Mucosa of descending colon (tissue), 3 donors: Measurements from ENCODE around the gene SEMA6D. TPM values are rescaled to one million over a fixed set of nuclear protein-coding genes. Genes with fewer than 3 reads are reported as not detected.

Experiments
- ATAC-seq: fragments of 200-7000 bp; cut with Tn5 transposase; one replicate; pipeline ENCODE4 v1.9.1; 2020; ENCODE audit warnings: mild to moderate bottlenecking, moderate library complexity
- DNase-seq, 3 donors: peaks; one replicate each; pipeline ENCODE4 v3.0.0-alpha.2; 2020
- H3K36me3 ChIP-seq: fragments of 200-600 bp; one replicate; pipeline ENCODE4 v1.8.0; 2021; ENCODE audit warnings: low read depth, mild to moderate bottlenecking
- H3K4me1 ChIP-seq: fragments of 200-600 bp; one replicate; pipeline ENCODE4 v1.8.0; 2021; ENCODE audit warnings: low read depth, mild to moderate bottlenecking
- H3K4me3 ChIP-seq: fragments of 200-600 bp; one replicate; pipeline ENCODE4 v1.8.0; 2021; ENCODE audit warnings: mild to moderate bottlenecking
- H3K9me3 ChIP-seq: fragments of 200-600 bp; one replicate; pipeline ENCODE4 v1.8.0; 2021; ENCODE audit warnings: mild to moderate bottlenecking
- CTCF ChIP-seq: fragments of 200-600 bp; IDR thresholded peaks from one replicate; pipeline ENCODE4 v1.8.0; 2022; ENCODE audit warnings: antibody characterized with exemption, mild to moderate bottlenecking
- intact Hi-C, 2 donors: fragments of 100-400 bp; cut with DNase I in 1 of 2; cut with micrococcal nuclease in 1 of 2; formaldehyde crosslinking; loops; one replicate each; pipeline versions ENCODE4 v1.11.0 to v1.11.1; 2022; cut with DNase I, micrococcal nuclease
- total RNA-seq, 3 donors: library from RNA; stranded (reverse); fragmentation: NEBNext Ultra II Directional in 2 of 3; extraction: Animal tissue kit (Norgen Biotek cat#: 25700) in 2 of 3; gene quantifications; one replicate each; pipeline versions ENCODE4 v1.2.1 to v1.2.4, GENCODE V29; 2021 to 2023
- donor health status: DM: no; HTN: no; CAD: no; lungs with moderate emphysema.
- donor health status: DM: no; HTN: no; CAD: no.
- donor health status: DM: no; HTN: yes; CAD: no.

SEMA6D gene
- total RNA-seq, 3 donors from 2014 or later, result 43.3 to 77.2 (median 48.3) TPM

- DNase-seq (no peak), ATAC-seq (no peak)
- Histone ChIP-seq H3K4me3 (no peak overlapping the region), H3K4me1 (no peaks in the 10 kb centered on the region), H3K36me3 (no peaks in the 10 kb centered on the region), H3K9me3 (no peaks in the 10 kb centered on the region)
- intact Hi-C loops, result no loop called here
- TF ChIP-seq CTCF, result no peak
These were observed 77.1 kb downstream of the SEMA6D start for GRCh38 chr15:47794252-47794914.

GRCh38 chr15:47795864-47796263 lies 78.6 kb downstream of the SEMA6D start:
- Histone ChIP-seq H3K9me3 (no peaks in the 10 kb centered on the region), H3K36me3 (no peaks in the 10 kb centered on the region), H3K4me3 (no peak overlapping the region), H3K4me1 (no peaks in the 10 kb centered on the region)
- no peak for ATAC-seq
- TF ChIP-seq CTCF, result no peak
- DNase-seq, result no peak
- intact Hi-C loops, result no loop called here

- Histone ChIP-seq H3K4me1 (no peaks in the 10 kb centered on the region), H3K9me3 (no peaks in the 10 kb centered on the region), H3K4me3 (no peak overlapping the region), H3K36me3 (no peaks in the 10 kb centered on the region)
- no peak for TF ChIP-seq CTCF
- DNase-seq, result no peak
- ATAC-seq, result no peak
- intact Hi-C loops, result no loop called here
These were observed 79.0 kb downstream of the SEMA6D start for GRCh38 chr15:47796339-47796738.

GRCh38 chr15:47796830-47797229 lies 79.5 kb downstream of the SEMA6D start:
- Histone ChIP-seq H3K4me1 (no peaks in the 10 kb centered on the region), H3K4me3 (no peak overlapping the region), H3K9me3 (no peaks in the 10 kb centered on the region), H3K36me3 (no peaks in the 10 kb centered on the region)
- DNase-seq (no peak), ATAC-seq (no peak)
- TF ChIP-seq CTCF, result no peak
- intact Hi-C loops, result no loop called here

- H3K36me3 ChIP-seq, result no peaks in the 10 kb centered on the region
- no peak for ATAC-seq
- DNase-seq, result no peak
- intact Hi-C loops, result no loop called here
- H3K4me1 ChIP-seq, result no peaks in the 10 kb centered on the region
- no peak overlapping the region for H3K4me3 ChIP-seq
- H3K9me3 ChIP-seq, result no peaks in the 10 kb centered on the region
- no peak for TF ChIP-seq CTCF
These were observed 84.2 kb downstream of the SEMA6D start for GRCh38 chr15:47801522-47801921.

GRCh38 chr15:47802216-47802615 lies 84.9 kb downstream of the SEMA6D start:
- Histone ChIP-seq H3K9me3 (no peaks in the 10 kb centered on the region), H3K4me3 (no peak overlapping the region), H3K36me3 (no peaks in the 10 kb centered on the region), H3K4me1 (no peaks in the 10 kb centered on the region)
- DNase-seq (no peak), ATAC-seq (no peak)
- TF ChIP-seq CTCF, result no peak
- intact Hi-C loops, result no loop called here
